Endothelial cell of umbilical vein (primary cell): ENCODE data around the gene POLE2. TPM values are rescaled to one million over a fixed set of nuclear protein-coding genes. Genes with fewer than 3 reads are reported as not detected.
"Not testable (repeated sequence)": the region's sequence is repeated elsewhere in the genome, so short reads cannot be mapped to it uniquely, and the experiment has no call there.

Experiments
- Bru-seq: library from RNA; stranded (reverse); fragments of 400-500 nt; gene quantifications from one replicate; lab custom pipeline; 2021; lab: Mats Ljungman, UMichigan
- BruChase-seq, 2 experiments: library from RNA; stranded (reverse); fragments of 400-500 nt; gene quantifications; one replicate each; lab custom pipeline; 2021; lab: Mats Ljungman, UMichigan
- BruUV-seq: library from RNA; stranded (reverse); fragments of 400-500 nt; replicated peaks from 2 replicates; lab custom pipeline; 2021; lab: Mats Ljungman, UMichigan
- CTCF ChIA-PET: fragments of 300-600, 350-600 bp; sonication (Branson Sonifier 250); formaldehyde crosslinking; loops from one replicate; lab custom pipeline; 2021; ENCODE audit warnings: antibody characterized with exemption, inconsistent platforms; lab: Charles Lee
- POLR2A ChIA-PET: fragments of 300-600, 350-600 bp; sonication (Branson Sonifier 250); formaldehyde crosslinking; loops from one replicate; lab custom pipeline; 2021; ENCODE audit warnings: antibody characterized with exemption, inconsistent platforms; lab: Charles Lee
- DNase-seq: peaks from one replicate; pipeline ENCODE4 v3.0.0-alpha.2; 2011; ENCODE audit warnings: low read depth, low spot score
- FAIRE-seq: peaks from 2 replicates; lab custom pipeline; 2011; peaks lifted over from hg19 to GRCh38; lab: Jason Lieb, UNC
- H2AFZ ChIP-seq: 2 replicates; pipeline ENCODE4 v1.6.0; 2012; ENCODE audit warnings: low read depth, low read length, control low read depth, inconsistent platforms
- H3K27ac ChIP-seq: 2 replicates; pipeline ENCODE4 v1.5.1; 2011; ENCODE audit warnings: low read depth, mild to moderate bottlenecking, control low read depth, low read length, moderate library complexity; ENCODE audit not compliant: insufficient read depth
- H3K27me3 ChIP-seq, 2 experiments: 2 replicates each; pipeline versions ENCODE4 v1.6.0 to v1.6.1; 2011; ENCODE audit warnings: low read length in 2 of 2, mixed read lengths in 1 of 2; ENCODE audit not compliant: control insufficient read depth in 2 of 2, insufficient read depth in 2 of 2
- H3K36me3 ChIP-seq, 2 experiments: 2 replicates in 1 of 2; 3 replicates in 1 of 2; pipeline ENCODE4 v1.5.1; 2011; ENCODE audit warnings: low read length in 2 of 2, mild to moderate bottlenecking in 1 of 2, moderate library complexity in 1 of 2; ENCODE audit not compliant: control insufficient read depth in 2 of 2, insufficient read depth in 2 of 2; ENCODE audit errors: extremely low read depth in 1 of 2
- H3K4me1 ChIP-seq: 3 replicates; pipeline ENCODE4 v1.5.1; 2011; ENCODE audit warnings: mild to moderate bottlenecking, low read length; ENCODE audit not compliant: control insufficient read depth, insufficient read depth; ENCODE audit errors: extremely low read depth
- H3K4me2 ChIP-seq: 2 replicates; pipeline ENCODE4 v1.6.1; 2011; ENCODE audit warnings: low read length, control low read depth, mixed read lengths; ENCODE audit not compliant: insufficient read depth
- H3K4me3 ChIP-seq, 3 experiments: fragments of 200-600 bp in 1 of 3; sonication (generic), shearing (Covaris generic) in 1 of 3; replicated peaks in 1 of 3; 2 replicates each; pipeline ENCODE4 v1.5.1; 2011 to 2016; ENCODE audit warnings: control low read depth in 3 of 3, low read length in 3 of 3, mild to moderate bottlenecking in 2 of 3, inconsistent platforms in 1 of 3, low read depth in 1 of 3, moderate library complexity in 1 of 3; ENCODE audit not compliant: insufficient read depth in 1 of 3
- H3K79me2 ChIP-seq: 2 replicates; pipeline ENCODE4 v1.6.0; 2012; ENCODE audit warnings: low read length, inconsistent platforms; ENCODE audit not compliant: control insufficient read depth, insufficient read depth
- H3K9ac ChIP-seq: replicated peaks from 2 replicates; pipeline ENCODE3; 2011; ENCODE audit warnings: low read length, control low read depth; ENCODE audit not compliant: insufficient read depth; ENCODE audit errors: extremely low read depth
- H3K9me1 ChIP-seq: replicated peaks from 3 replicates; pipeline ENCODE4 v1.6.0; 2011; ENCODE audit warnings: mild to moderate bottlenecking, low read length; ENCODE audit not compliant: control insufficient read depth, insufficient read depth; ENCODE audit errors: extremely low read depth
- H3K9me3 ChIP-seq: replicated peaks from 2 replicates; pipeline ENCODE4 v1.5.1; 2012; ENCODE audit warnings: low read length, inconsistent platforms; ENCODE audit not compliant: control insufficient read depth, insufficient read depth
- H4K20me1 ChIP-seq: replicated peaks from 2 replicates; pipeline ENCODE3; 2011; ENCODE audit warnings: mild to moderate bottlenecking, low read length; ENCODE audit not compliant: control insufficient read depth, insufficient read depth; ENCODE audit errors: extremely low read depth
- EZH2 ChIP-seq: IDR thresholded peaks from 2 replicates; pipeline ENCODE4 v1.6.1; 2012; ENCODE audit warnings: borderline replicate concordance, low read depth, mild to moderate bottlenecking, moderate library complexity, low read length, inconsistent platforms; ENCODE audit not compliant: severe bottlenecking
- FOS ChIP-seq: IDR thresholded peaks from 2 replicates; pipeline ENCODE4 v1.6.1; 2011; ENCODE audit warnings: mild to moderate bottlenecking, low read length, moderate library complexity, borderline replicate concordance; ENCODE audit not compliant: insufficient read depth
- JUN ChIP-seq: IDR thresholded peaks from 2 replicates; pipeline ENCODE4 v1.6.1; 2011; ENCODE audit warnings: borderline replicate concordance, low read depth; ENCODE audit not compliant: insufficient read length, insufficient read depth
- POLR2A ChIP-seq: IDR thresholded peaks from 2 replicates; pipeline ENCODE4 v1.6.1; 2012; ENCODE audit warnings: low read depth, mild to moderate bottlenecking, control low read depth, low read length
- POLR2AphosphoS5 ChIP-seq: IDR thresholded peaks from 2 replicates; pipeline ENCODE4 v1.6.1; 2012; ENCODE audit warnings: low read depth, mild to moderate bottlenecking, control low read depth, low read length, moderate library complexity; ENCODE audit not compliant: insufficient read depth
- dilution Hi-C: fragments of 300-500 bp; cut with MboI; formaldehyde crosslinking; loops from one replicate; pipeline ENCODE4 v1.15.0; 2019; ENCODE audit warnings: low sequenced_read_pairs; ENCODE audit not compliant: extremely low pct_ligation_motif_present
- intact Hi-C: fragments of 100-400 bp; cut with micrococcal nuclease; formaldehyde crosslinking; loops from one replicate; pipeline ENCODE4 v1.10.0; 2022
- long read RNA-seq: library from polyadenylated mRNA; stranded (forward); transcript quantifications from one replicate; pipeline ENCODE4 v2.0.0, GENCODE V29; 2021
- polyA minus RNA-seq, 3 experiments: library from RNA; depleted of rRNA, polyadenylated mRNA; stranded (reverse); fragments of >200 nt; gene quantifications; 1 replicate in 1 of 3; 2 replicates in 2 of 3; pipeline ENCODE4 v1.2.3, GENCODE V29; 2011
- polyA plus RNA-seq, 4 experiments: library from polyadenylated mRNA; depleted of rRNA in 3 of 4; stranded (reverse) in 3 of 4; unstranded in 1 of 4; fragments of >200 nt; gene quantifications; 2 replicates each; pipeline versions ENCODE4 v1.2.1 to v1.2.3, GENCODE V29; 2011 to 2012; ENCODE audit warnings: missing spikeins in 1 of 4
- total RNA-seq: library from RNA; stranded (reverse); gene quantifications from 2 replicates; pipeline ENCODE4 v1.2.3, GENCODE V29; 2021
- TF ChIP-seq, protein P1 (sequence below), 2 donors: IDR thresholded peaks; 1 replicate in 1 of 2; 2 replicates in 1 of 2; pipeline ENCODE4 v1.5.1; 2011; ENCODE audit warnings: low read length in 2 of 2, mild to moderate bottlenecking in 2 of 2, moderate library complexity in 2 of 2, control low read depth in 1 of 2, inconsistent platforms in 1 of 2, low read depth in 1 of 2; ENCODE audit not compliant: insufficient read depth in 1 of 2; ENCODE audit errors: extremely low read depth in 1 of 2

Gene POLE2, protein sequence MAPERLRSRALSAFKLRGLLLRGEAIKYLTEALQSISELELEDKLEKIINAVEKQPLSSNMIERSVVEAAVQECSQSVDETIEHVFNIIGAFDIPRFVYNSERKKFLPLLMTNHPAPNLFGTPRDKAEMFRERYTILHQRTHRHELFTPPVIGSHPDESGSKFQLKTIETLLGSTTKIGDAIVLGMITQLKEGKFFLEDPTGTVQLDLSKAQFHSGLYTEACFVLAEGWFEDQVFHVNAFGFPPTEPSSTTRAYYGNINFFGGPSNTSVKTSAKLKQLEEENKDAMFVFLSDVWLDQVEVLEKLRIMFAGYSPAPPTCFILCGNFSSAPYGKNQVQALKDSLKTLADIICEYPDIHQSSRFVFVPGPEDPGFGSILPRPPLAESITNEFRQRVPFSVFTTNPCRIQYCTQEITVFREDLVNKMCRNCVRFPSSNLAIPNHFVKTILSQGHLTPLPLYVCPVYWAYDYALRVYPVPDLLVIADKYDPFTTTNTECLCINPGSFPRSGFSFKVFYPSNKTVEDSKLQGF
- total RNA-seq (16.4 and 18.3 TPM in 2 replicates), polyA plus RNA-seq (9.1 and 12.5 TPM in 2 replicates), polyA minus RNA-seq (10.7 and 11.1 TPM in 2 replicates), Bru-seq, nascent RNA (percentile 68 among the genes with signal in this experiment), BruChase-seq, experiment 1, labeled RNA remaining after a 6-hour chase (percentile 51 among the genes with signal in this experiment), BruChase-seq, experiment 2, labeled RNA remaining after a 2-hour chase (percentile 72 among the genes with signal in this experiment)
- 13.4 and 16.1 TPM in 2 replicates for polyA plus RNA-seq (2011; cell fraction: cytosol; rRNA removed)
- polyA plus RNA-seq (2011; cell fraction: nucleus; rRNA removed), result 23.0 and 24.0 TPM in 2 replicates
- polyA plus RNA-seq (2012), result 7.3 and 14.7 TPM in 2 replicates
- polyA minus RNA-seq (2011; cell fraction: cytosol; rRNA and poly(A)+ RNA removed), result 7.7 TPM
- polyA minus RNA-seq (2011; cell fraction: nucleus; rRNA and poly(A)+ RNA removed), result 13.5 and 18.6 TPM in 2 replicates
- long read RNA-seq, transcript POLE2-201 (19 exons, 1,776 nt), result major isoform, 7 of 12 reads
- long read RNA-seq, partial matches to known transcripts, result 0 of 12 reads
- long read RNA-seq, other reads (novel, unspliced or antisense), result 2 of 12 reads

DNA sequence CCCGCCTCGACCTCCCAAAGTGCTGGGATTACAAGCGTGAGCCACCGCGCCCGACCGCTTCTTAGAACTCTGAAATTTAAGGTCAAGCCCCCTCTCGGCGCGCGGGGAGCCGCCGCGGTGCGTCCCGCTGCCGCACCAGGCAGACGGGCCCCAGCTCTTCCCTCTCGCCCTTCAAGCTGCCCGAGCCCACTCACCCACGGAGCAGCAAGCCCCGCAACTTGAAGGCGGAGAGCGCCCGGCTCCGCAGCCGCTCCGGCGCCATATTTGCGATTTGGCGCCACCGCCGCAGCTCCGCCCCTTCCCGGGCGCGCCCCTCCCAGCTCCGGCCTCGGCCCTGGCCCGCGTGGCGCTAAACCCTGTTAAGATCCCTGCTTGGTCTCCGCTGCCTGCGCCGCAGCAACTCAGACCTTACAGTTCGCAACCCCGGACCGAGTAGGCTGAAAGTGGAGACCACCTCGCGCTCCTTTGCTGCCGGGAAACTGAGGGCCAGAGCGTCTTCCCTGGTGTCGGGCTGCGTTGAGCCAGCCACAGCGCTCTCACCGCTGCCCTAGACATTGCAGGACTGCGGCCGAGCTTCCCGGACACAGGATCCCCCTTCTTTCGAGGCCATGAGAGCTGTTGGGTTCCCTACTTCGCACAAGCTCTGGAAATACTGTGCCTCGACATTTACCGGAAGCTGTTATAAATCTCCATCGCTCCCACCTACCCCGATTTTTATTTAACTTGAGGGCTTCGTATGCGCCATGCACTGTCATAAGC lies at the start of gene POLE2:
POLE2 (minus strand) TSS at position 273 of the 759 bp plus-strand sequence; CDS start at position 262, 11 bp downstream.
- CTCF ChIA-PET, result interaction anchor here (0.8 to 1.6 kb wide), 3 partner anchors 21 to 79 kb away, joined by 3 to 5 read pairs (median 4); no protein-coding TSS in a partner anchor
- Histone ChIP-seq H3K27me3 (no peaks in the 10 kb centered on the region), H3K36me3 (no peaks in the 10 kb centered on the region), H3K27ac (peak within 1 kb of the TSS; percentile 33), H4K20me1 (no peaks in the 10 kb centered on the region), H3K79me2 (peaks cover 20% of the 10 kb centered on the region), H2AFZ (peak within 1 kb of the TSS; percentile 73), H3K9me3 (no peaks in the 10 kb centered on the region), H3K9me1 (no peaks in the 10 kb centered on the region), H3K4me1 (peaks cover 8% of the 10 kb centered on the region), H3K4me2 (peak within 1 kb of the TSS; percentile 75), H3K4me3 (peak within 1 kb of the TSS; percentile 35 to 92 (median 64)), H3K9ac (peak within 1 kb of the TSS; percentile 76)
- peak; percentile 64 for FAIRE-seq
- DNase-seq, result peak; percentile 72
- POLR2A ChIA-PET, result interaction anchor here (0.6 to 1.2 kb wide), 3 partner anchors 19 to 68 kb away, joined by 3 to 10 read pairs (median 3); partner anchors contain the start of gene RPL36AL
- dilution Hi-C loops (no loop called here), intact Hi-C loops (loop anchor here (1.0 kb wide), 1 partner anchor 54 kb away; no protein-coding TSS in a partner anchor)
- TSS peak; percentile 63 for BruUV-seq
- peak; percentile 72 for TF ChIP-seq POLR2AphosphoS5
- no peak for TF ChIP-seq EZH2
- peak; percentile 81 for TF ChIP-seq POLR2A
- no peak for TF ChIP-seq JUN
- no peak for TF ChIP-seq FOS
- TF ChIP-seq, protein P1, sequence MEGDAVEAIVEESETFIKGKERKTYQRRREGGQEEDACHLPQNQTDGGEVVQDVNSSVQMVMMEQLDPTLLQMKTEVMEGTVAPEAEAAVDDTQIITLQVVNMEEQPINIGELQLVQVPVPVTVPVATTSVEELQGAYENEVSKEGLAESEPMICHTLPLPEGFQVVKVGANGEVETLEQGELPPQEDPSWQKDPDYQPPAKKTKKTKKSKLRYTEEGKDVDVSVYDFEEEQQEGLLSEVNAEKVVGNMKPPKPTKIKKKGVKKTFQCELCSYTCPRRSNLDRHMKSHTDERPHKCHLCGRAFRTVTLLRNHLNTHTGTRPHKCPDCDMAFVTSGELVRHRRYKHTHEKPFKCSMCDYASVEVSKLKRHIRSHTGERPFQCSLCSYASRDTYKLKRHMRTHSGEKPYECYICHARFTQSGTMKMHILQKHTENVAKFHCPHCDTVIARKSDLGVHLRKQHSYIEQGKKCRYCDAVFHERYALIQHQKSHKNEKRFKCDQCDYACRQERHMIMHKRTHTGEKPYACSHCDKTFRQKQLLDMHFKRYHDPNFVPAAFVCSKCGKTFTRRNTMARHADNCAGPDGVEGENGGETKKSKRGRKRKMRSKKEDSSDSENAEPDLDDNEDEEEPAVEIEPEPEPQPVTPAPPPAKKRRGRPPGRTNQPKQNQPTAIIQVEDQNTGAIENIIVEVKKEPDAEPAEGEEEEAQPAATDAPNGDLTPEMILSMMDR (IDR thresholded peaks at IDR 0.05; ENCODE audit: extremely low read depth in 1 of 2, insufficient read depth in 1 of 2, low read depth in 1 of 2, low read length in 2 of 2), result peak in 1 of 2 donors; percentile 8

DNA sequence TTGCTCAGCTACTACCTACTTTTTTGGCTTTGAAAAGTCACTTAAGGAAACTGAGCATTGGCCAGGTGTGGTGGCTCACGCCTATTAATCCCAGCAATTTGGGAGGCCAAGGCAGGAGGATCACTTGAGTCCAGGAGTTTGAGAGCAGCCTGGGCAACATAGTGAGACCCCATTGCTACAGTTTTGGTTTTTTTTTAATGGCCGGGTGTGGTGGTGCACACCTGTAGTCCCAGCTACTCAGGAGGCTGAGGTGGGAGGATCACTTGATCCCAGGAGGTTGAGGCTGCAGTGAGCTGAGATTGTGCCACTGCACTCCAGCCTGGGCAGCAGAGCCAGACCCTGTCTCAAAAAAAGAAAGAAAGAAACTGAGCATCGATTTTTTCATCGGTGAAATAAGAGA lies 47.7 kb upstream of the POLE2 start:
- not testable (repeated sequence) for H2AFZ ChIP-seq, BruUV-seq

More for the DNA sequence above, 47.7 kb upstream of the POLE2 start:
- H3K27ac ChIP-seq, FAIRE-seq, H3K4me3 ChIP-seq, H4K20me1 ChIP-seq, H3K9me3 ChIP-seq, H3K9me1 ChIP-seq, H3K79me2 ChIP-seq, POLR2A ChIA-PET, H3K36me3 ChIP-seq, H3K4me1 ChIP-seq, intact Hi-C loops, H3K4me2 ChIP-seq, DNase-seq, H3K27me3 ChIP-seq, dilution Hi-C loops, H3K9ac ChIP-seq: not testable (repeated sequence)
- CTCF ChIA-PET, result interaction anchor here (1.1 kb wide), 1 partner anchor 11 kb away, joined by 3 read pairs; no protein-coding TSS in a partner anchor
